GM18526 (cell line): ENCODE data around the gene OR2B2.
A peak's percentile ranks its signal among the peaks of the same experiment; 100 is the strongest.

Experiments used
- POLR2A ChIP-seq: IDR thresholded peaks from 3 replicates; pipeline ENCODE4 v1.6.1; 2011; ENCODE audit not compliant: insufficient read length; ENCODE audit errors: extremely low read depth

OR2B2 gene

GRCh38 chr6:27893836-27894807, 18.1 kb downstream of the OR2B2 start:
- peak; percentile 1 for TF ChIP-seq POLR2A

- TF ChIP-seq POLR2A: peak; percentile 99
Observed at GRCh38 chr6:27893059-27893835, 18.9 kb downstream of the OR2B2 start.

GRCh38 chr6:27892649-27893058, 19.5 kb downstream of the OR2B2 start:
- no peak for TF ChIP-seq POLR2A

DNA sequence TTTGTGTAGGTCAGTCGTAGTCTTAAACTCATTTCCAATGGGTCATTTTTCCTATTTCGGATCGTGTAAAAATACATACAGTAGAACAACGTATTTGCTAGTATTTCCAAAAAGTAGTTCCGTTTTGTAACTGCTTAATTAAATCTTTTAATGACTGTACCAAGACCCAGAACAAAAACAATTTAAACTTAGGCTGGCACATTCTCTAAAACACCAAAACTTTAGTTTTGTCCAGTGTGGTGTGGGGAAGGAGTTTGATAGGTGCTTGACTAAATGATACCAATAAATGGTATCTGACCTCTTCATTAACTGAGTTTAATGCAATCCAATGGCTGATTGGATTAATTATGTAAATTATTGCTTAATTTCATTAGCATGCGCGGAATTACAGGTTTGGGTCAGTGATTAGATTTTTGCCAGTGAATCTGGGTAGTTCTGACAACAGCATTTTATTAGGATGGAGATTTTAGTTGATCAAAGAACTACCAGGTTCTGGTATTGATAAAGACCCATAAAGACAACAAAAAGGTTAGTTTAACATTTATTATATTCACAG, 20.8 kb downstream of the OR2B2 start:
- no peak for TF ChIP-seq POLR2A

GRCh38 chr6:27890445-27891319, 21.5 kb downstream of the OR2B2 start:
- TF ChIP-seq POLR2A: peak; percentile 100

GRCh38 chr6:27889628-27890444, 22.4 kb downstream of the OR2B2 start:
- TF ChIP-seq POLR2A: no peak

- TF ChIP-seq POLR2A: no peak
Observed at GRCh38 chr6:27889275-27889627, 22.9 kb downstream of the OR2B2 start.

GRCh38 chr6:27888566-27888965, 23.6 kb downstream of the OR2B2 start:
- TF ChIP-seq POLR2A: no peak

DNA sequence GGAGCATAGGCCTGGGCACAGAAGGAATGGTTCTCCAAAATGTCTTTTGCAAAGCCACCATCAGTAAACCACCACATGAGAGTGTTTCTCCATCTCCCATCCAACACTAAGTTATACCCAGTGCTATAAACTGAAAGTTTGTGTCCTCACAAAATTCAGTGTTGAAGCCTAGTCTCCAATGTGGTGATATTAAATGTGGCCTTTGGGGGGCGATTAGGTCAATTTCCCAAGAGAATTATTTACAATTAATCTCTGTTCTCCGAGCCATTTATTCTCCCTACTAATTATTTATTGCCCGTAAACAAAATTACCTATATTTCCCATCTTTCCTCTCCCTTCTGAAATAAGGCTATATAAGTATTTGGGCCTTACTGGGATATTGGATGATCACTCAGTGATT, 26.1 kb downstream of the OR2B2 start:
- no peak for TF ChIP-seq POLR2A

- no peak for TF ChIP-seq POLR2A
Observed at GRCh38 chr6:27883136-27883535, 29.1 kb downstream of the OR2B2 start.

GRCh38 chr6:27882624-27883023, 29.6 kb downstream of the OR2B2 start:
- TF ChIP-seq POLR2A: no peak

DNA sequence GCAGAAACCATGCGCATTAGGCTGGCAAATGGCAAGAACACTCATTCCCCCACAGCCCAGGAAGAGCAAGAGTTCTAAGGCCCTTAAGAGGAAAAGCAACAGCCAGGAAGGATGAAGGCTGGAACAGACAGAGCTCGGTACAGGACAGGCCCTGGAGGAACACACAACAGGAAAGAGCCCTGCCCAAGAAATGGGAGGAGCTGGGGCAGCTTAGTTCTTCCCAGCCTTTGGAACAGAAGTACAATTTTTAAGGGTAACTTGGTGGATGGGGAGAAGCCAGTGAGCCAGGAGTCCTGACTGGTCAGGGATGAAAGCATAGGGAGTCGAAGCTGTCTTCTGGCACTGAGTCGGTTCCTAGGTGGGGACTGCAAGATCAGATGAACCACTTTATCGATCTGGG, 32.4 kb downstream of the OR2B2 start:
- no peak for TF ChIP-seq POLR2A

DNA sequence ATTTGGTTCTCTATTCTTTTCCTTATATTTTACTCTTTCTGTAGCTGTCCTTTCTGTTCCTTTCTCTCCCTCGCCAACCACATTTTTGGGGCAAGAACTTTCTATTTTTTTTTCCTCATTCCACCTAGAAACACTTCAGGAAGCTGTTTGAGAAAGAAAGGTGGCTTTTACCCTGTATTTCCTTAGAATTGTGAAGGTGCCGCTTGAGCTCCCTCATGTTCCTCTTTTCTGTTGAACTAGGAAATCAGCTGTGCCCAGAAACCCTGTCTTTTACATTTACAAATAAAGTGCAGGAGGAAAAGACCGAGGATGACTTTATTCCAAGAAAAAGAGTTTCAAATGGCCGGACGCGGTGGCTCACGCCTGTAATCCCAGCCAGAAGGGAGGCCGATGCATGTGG, 38.2 kb downstream of the OR2B2 start:
- TF ChIP-seq POLR2A: no peak
